Tongue (tissue), 2 donors: Measurements from ENCODE around the gene PGS1. TPM values are rescaled to one million over a fixed set of nuclear protein-coding genes. Genes with fewer than 3 reads are reported as not detected.

ENCODE experiments used
- DNase-seq: peaks from one replicate; pipeline ENCODE4 v3.0.0-alpha.2; 2015
- total RNA-seq: library from RNA; depleted of rRNA; stranded (reverse); fragments of >200 nt; gene quantifications from one replicate; pipeline ENCODE4 v1.2.3, GENCODE V29; 2014

PGS1 gene
- total RNA-seq, 1 donor from 2014 or later, result 37.7 TPM

DNA sequence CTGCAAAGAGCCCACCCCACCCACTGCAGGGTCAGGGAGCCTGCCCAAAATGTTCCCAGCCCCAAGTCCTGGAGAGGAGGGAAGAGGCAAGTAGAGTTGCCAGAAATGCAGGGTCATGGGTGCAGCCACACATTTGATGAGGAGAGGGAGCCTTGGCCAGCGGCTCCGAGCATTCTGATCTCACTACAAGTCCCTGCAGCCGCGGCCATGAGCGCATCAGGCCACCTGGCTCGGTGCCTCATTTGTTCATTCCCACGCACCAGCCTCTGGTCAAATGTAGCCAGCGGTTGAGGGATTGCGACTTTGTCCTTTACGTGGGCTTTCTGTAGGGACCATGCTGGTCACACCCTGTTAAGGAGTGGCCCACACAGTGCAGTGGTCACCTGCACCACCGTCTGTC is 48.7 kb downstream of the PGS1 start:
- DNase-seq, result no peak

DNA sequence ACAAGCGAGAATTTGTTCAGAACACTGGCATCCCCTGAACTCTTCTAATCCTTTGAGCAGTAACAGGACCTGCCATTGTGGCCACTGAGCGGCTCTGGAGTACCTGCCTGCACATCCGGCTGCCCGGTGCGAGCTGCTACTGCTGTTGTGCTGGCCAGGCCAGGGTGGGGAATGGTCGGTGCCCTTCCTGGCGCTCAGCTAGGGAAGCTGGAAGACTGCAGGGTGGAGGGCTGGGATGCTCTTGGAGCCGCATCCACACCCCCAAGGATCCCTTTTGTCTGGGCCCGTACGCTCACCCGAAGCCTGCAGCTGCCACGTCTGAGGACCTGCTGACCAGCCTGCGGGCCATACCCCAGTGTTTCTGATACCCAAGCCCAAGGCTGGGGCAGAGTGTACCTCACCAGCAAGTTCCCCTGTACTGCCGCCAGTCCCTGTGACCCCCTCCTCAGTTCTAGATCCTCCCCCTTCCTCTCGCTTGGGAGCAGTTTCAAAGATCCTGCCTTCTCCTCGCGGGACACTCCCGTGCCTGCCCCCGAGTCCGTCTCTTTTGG is 49.7 kb downstream of the PGS1 start:
- DNase-seq, result no peak

DNA sequence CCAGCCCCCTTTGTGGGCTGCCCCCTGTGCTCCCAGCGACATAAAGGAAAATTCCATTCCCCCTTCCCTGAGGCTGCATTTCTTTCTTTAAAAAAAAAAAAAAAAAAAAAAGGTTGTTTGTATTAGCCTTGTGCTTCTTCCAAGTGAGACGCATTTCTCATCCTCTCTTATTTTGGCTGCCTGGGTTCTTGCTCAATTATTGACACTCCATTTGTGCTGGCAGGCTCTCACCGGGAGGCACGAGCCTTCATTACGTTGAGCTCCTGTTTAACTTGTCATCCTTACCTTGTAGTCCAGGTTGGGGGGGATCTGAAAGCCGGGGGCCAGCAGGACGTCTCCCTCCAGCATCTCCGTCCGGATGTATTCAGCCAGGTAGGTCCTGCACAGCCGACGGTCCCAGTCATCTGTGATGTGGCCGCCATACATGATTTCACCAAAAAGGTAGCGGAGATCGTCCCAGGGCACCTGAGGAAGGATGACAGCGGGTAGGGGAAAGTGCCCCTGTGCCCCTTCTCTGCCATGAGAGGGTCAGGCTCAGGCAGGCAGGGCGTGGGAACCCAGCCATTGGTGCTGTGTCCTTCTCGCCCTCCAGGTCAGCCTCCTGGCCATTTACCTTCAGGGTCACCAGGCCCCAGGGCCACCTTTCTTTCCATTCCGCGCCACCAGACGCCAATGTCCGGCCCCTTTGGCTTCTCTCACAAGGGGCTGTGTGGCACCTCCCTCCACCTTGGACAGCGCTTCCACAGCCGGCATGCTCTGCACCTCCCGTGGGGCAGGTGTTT is 50.6 kb downstream of the PGS1 start:
- no peak for DNase-seq

DNA sequence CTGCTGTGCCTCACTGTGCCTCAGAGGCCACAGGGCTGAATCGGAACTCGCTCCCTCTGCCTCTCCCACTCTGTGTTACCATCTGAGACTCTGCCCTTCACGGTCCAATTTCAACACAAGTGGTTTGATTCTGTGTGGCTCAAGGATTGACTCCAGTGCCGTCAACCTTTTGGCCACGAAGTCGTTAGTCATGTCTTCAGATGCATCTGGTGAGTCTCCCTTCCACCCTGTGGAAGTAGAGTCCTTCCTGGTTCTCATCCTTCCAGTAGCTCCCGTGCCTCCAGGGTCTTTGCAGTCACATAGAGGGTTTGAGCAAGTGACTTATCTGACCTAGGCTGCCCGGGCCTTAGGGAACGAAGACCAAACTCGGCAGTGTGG is 51.2 kb downstream of the PGS1 start:
- DNase-seq, result no peak

DNA sequence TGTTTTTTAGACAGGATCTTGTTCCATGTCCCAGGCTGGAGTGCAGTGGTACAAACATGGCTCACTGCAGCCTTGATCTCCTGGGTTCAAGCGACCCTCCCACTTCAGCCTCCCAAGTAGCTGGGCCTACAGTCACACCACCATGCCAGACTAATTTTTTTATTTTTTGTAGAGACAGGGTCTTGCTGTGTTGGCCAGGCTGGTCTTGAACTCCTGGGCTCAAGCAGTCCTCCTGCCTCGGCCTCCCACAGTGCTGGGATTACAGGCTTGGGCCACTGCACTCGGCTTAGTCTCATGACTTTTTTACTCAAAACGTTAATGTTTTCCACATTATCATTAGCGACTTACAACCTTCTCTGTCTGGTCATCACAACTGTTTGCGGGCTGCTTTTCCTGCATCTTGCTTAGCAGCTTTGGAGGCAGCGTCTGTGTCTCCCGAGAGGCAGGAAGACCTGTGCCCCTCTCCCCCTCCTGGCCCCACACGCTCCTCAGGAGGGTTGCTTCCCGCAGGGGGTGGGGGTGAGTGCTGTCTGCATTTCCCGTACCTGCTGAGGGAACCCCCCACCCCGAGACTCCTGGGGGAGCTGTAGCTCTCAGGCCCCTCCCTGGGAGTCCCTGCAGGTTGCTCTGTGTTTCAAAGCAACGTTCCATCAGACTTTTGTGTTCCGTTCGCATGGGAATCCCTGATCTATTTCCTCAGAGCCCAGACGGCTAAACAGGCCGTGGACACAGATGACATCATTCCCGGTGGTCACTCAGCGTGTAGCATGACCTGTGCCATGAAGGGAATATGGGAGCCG is 52.6 kb downstream of the PGS1 start:
- DNase-seq, result no peak

DNA sequence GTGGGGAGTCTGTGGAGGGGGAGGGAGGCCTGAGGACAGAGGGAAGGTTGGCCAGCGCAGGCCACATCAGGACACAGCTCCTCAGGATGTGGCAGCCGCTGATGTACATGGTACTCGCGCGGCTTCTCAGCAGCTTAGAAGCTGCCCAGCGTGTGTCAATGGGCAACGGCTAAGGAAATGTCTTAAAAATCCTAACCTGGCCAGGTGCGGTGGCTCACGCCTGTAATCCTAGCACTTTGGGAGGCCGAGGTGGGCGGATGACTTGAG is 53.2 kb downstream of the PGS1 start:
- no peak for DNase-seq

DNA sequence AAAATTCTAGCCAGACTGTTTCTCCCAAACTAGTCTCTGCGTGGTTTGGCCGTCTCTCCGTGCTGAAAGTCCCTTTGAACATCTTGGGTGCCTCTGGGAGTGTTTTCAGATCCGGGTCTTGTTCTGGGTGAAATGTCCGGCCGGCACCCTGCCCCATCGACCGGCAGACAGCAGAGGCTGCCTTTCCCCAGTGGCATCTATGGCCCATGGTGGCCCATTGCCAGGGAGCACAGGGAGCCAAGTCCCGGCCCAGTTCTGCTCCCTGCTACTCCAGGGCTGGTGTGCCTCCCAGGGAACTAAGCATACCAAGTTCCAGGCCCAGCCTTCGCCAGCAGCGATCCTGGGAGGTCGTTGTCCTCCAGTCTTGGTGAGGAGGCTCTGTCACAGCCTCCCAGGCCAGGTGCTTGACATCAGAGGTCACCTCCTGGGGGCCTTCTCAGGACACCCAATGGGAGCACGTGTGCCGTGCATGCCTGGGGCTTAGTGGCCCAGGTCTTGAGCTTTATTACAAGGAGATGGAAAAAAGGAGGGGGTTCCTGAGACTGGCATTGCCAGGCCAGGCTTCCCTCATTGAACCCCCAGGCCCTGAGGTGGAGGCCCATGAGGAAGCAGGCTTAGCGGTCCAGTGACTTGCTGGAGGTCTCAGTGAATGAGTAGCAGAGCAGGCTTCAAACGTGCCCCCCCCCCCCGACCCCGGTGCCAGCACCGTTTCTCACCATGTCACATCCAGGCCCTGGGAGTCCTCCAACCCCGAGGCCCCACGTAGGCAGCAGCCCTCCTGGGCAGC is 54.0 kb downstream of the PGS1 start:
- no peak for DNase-seq

DNA sequence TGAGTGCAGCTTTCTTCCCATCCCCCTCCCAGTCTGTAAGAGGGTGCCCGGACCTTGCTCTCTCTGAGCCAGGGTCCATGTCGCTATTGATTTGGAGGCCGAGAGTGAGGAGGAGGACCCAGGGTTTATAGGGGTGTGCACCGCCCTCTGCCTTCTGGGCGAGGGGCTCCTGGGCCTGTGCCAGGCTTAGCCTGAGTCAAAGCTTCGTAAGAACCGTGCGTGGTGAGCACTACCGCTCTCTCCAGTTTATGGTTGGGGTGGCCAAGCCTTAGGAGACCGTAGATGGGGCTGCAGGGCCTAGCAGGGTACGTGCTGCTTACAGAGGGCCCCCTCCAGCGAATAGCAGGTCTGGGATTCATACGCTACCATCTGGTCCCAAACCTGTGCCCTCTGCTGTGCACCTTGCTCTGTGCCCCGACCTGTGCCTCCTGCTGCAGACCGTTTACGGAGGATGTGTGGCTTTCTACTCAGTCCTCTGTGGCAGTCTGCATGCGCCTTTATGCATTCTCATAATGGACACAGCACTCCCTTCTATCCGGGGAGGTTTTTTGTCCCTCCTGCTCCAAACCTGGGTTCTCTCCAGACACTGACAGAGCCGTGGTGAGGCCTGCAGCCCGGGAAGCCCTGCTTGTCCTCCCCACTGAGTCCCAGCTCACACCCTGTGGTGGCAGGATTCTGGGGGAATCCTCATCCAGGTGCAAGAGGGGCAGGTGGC is 54.7 kb downstream of the PGS1 start:
- no peak for DNase-seq

DNA sequence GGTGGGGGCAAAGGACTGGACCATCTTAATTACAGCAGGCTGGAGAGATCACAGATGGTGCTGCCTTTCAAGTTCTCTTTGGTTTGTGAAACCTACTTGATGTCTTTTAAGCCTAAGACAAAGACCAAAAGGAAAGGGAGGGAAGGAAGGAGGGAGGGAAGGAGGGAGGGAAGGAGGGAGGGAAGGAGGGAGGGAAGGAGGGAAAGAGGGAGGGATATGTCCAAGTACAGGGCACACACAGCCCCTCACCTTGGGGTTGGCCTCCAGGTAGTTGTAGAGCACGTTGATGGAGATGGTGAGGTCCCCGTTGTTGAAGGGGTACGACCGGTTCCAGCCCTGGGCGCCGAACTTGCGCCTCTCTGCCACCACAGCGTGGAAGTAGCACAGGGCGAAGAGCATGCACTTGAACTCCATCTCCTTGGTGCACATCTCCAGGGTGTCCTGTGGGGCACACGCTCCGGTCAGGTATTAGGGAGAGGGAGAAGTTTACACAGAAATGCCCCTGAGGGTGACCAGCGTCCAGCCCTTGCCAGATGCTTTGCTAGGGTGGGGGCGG is 55.4 kb downstream of the PGS1 start:
- DNase-seq, result no peak

DNA sequence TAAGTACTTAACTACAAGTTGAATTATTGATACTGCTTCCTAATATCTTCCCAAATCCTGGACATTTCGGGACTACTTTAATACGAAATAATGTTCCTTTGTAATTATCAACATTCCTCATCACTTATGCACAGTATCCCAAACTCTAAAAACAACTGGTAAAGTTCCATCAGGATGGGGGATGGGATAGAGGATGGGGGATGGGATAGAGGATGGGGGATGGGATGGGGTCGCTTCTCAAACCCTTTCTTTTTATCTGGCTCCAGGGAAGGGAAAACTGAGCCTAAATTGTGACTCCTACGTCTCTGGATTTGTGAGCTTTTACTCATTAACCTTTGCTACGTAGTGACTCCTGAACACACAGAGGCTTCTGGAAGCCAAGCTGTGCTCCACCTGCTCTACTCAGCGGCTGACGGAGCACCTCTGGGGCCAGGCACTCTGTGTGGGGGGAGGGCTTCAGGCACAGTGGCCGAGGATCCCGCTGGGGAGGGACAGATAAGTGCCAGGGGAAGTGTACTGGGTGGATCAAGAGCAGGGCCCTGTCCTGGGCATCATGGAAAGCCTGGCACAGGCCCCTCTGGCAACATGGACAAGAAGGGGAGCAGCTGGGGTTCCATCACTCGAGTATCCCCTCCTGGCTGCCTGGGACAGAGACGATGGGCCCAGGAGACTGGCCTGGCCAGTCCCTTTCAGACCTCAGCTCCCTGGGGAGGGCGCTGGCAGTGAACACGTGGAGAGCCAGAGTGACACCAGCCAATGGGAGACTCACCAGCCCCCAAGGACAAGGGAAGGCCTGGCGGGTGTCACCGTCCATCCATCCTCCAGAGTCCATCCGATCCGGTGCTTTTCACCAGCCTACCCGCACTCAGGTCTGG is 56.2 kb downstream of the PGS1 start:
- DNase-seq, result no peak

DNA sequence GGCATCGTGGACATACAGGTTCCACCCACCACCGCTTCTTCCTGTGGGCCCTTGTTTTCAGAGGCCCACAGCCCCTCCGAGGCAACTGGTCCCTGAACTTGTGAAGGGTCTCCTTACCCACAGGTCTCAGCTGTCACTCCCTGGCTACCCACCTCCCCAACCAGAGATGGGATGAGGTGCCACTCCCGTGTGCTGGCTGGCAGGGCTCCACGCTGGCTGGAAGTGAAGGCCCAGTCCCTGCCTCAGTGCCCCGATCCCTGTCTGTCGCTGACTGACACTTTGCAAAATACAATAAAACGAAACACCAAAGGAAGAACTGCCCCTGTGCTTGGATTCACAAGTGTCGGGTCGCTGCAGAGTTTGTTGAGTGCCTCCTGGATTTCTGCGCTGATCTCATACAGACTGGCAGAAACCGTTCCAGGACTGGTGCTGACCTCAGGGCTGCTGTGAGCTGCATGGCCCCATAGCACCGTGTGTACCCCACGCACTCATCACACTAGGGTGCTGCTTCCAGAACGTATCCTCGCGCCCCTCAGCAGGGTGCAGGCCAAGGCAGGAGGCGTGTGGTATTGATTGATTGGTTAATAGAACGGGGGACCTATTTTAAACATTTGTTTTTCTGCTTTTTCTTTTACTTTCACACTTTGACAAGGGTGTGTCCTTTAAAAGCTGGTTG is 57.0 kb downstream of the PGS1 start:
- no peak for DNase-seq

DNA sequence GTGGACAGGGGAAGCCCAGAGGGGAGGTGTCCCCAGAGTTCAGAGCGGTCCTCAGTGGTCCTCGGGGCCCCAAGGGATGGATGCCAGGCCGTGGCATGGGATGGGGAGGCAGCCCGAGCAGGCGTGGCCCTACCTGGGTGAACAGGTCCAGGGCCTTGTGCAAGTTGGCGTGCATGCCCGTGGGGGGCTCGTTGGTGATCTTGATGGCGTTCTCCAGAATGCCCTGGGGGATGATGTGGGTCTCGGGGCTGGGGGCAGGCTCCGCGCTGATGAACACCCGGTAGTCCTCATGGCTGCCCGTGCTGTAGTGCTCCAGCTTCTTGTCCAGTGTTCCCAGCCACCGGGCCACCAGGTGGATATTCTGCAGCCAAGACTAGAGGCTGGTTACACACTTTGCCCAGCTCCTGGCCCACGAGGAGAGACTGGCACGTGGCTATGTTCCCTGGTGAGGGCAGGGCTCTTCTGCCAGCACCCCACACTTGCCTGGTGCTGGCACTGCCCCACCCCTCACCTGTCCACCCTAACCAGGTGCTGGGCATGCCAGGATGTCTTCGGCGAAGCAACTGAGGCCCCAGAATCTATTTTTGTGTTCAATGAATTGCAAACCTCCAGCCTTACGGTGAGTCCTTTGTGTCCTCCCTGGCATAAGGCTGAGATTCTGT is 59.2 kb downstream of the PGS1 start:
- DNase-seq, result no peak

DNA sequence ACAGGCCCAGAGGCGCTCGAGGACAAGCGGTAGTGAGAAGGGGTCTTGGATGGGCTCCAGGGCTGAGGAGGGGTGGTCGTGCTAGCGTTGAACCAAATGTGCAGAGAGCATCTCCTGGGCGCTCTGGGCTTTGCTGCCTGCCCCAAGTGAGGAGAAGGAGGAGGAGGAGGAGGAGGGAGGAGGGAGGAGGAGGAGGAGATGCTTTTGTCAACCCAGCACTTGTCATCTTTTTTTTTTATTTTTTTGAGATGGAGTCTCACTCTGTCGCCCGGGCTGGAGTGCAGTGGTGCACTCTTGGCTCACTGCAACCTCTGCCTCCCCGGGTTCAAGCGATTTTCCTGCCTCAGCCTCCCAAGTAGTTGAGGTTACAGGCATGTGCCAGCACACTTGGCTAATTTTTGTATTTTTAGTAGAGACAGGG is 59.8 kb downstream of the PGS1 start:
- DNase-seq, result no peak

DNA sequence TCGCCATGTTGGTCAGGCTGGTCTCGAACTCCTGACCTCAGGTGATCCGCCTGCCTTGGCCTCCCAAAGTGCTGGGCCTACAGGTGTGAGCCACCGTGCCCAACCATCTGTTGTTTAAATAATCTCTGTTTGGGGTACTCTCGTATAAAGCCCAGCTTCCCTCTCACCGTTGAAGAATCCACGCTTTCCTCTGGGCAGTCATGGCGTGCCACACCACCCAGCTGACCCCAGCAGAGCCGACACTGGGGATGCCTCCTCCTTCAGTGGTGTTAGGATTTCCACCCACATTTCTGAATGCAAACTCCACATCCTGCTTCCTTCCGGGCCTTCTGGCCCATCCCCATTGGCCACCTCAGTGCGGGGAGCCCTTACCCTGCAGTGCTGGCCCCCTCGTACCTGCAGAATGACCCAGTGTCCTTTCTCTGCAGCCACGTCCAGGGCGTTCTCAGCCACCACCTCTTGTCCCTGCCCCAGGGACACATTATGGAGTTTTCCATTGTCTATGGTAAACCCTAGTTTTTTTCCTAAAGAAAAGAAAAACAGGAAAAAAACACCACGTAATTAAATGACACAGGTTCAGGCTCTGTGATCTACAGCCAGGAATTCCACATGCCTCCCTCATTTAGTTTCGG is 60.4 kb downstream of the PGS1 start:
- no peak for DNase-seq

DNA sequence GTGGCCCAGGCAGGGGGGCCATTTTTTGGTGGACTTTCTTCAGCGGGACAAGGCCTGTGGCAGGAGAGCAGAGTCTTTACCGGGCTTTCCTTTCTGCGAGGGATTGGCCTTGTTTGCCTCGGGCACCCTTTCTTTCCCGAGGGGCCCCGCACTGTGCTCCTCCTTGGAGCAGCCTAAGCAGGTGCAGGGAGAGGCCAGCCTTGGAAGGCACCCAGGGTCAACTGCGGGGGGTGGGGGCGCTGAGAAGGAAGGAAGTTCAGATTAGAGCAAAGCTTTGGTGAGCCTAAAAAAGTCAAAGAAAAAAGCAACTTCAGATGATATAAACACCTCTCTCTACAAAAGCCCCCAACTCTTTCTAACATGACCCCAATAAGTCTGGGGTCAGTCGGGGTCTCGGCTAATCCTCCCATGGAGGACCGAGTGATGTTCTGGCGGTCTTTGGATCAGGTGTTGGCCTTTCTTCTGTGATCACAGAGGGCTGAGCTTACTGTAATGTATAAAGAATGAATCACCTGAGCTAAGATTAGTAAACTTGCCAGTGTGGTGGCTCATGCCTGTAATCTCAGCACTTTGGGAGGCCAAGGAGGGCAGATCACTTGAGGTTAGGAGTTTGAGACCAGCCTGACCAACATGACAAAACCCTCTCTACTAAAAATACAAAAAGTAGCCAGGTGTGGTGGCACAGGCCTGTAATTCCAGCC is 63.0 kb downstream of the PGS1 start:
- no peak for DNase-seq

DNA sequence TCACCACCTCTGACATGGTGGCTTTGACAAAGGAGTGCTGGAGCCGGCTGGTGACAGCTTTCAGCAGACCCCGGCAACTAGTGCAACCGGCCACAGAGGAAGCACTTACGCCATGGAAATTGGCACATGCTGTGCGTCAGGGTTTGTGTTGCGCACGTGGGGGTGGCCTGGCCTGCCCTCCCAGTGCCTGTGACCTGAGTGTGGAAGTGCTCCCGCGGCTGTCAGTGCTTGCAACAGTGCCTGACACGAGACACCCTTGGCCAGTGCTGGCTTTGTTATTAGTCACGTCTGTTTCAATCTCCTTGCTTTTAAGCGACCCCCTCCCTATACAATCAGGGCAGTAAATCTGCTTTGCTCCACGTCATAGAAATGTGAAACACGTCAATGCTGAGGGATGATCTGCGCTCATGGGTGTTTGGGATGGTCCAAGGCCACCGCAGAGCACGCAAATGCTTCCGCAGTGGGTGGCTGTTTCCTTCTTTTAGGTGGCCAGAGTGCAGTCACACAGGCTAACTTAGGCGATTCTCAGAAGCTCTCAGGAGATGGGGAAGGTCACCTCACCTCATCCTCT is 64.3 kb downstream of the PGS1 start:
- DNase-seq, result peak; percentile 48

DNA sequence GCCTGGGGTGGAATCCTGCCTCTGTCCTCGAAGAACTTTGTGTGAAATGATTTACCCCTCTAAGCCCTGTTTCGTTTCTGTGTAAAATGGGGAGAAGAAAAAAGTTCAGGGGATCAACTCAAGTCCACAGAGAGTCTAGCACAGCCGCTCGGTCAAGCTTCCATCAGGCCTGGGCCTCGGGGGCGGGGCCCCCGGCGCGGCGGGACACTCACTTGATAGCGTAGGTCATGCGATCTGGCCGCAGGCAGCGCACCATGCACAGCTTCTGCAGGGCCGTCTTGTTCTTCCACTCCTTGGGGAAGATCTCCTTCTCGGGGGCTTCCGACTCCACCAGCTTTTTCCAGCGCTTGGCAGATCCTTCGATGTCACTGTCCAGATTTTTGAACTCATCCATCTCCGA is 65.9 kb downstream of the PGS1 start:
- DNase-seq, result no peak

DNA sequence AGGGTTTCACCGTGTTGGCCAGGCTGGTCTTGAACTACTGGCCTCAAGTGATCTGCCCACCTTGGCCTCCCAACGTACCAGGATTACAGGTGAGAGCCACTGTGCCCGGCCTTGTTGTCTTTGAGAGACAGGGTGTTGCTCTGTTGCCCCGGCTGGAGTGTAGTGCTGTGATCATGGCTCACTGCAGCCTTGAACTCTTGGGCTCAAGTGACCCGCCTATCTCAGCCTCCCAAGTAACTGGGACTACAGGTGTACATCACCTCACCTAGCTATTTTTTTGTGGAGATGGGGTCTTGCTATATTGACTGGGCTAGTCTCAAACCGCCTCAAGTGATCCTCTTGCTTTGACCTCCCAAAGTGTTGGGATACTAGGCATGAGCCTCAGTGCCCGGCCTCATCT is 68.4 kb downstream of the PGS1 start:
- DNase-seq, result no peak
